CD4-positive, alpha-beta T cell (primary cell): ENCODE data around the gene GSAP. TPM values are rescaled to one million over a fixed set of nuclear protein-coding genes. Genes with fewer than 3 reads are reported as not detected.

Experiments
- ATAC-seq: fragments of 200-7000 bp; cut with Tn5 transposase; one replicate; pipeline ENCODE4 v1.10.0; 2022; ENCODE audit warnings: mild to moderate bottlenecking; ENCODE audit not compliant: poor library complexity
- CTCF ChIA-PET: fragments of 350-600 bp; sonication (Branson Sonifier 250); formaldehyde crosslinking; loops from one replicate; lab custom pipeline; 2021; ENCODE audit warnings: antibody characterized with exemption, inconsistent platforms; lab: Charles Lee
- POLR2A ChIA-PET: fragments of 350-600 bp; sonication (Branson Sonifier 250); formaldehyde crosslinking; loops from one replicate; lab custom pipeline; 2021; ENCODE audit warnings: antibody characterized with exemption, inconsistent platforms; lab: Charles Lee
- DNase-seq, 14 experiments: peaks; one replicate each; pipeline ENCODE4 v3.0.0-alpha.2; 2013 to 2020; ENCODE audit warnings: mixed read lengths in 2 of 14
- H3K27ac ChIP-seq, 2 donors: one replicate each; pipeline versions ENCODE4 v1.5.1 to v1.7.0; 2013; ENCODE audit warnings: low read length in 2 of 2, low read depth in 1 of 2, mild to moderate bottlenecking in 1 of 2
- H3K27me3 ChIP-seq, 2 experiments: 1 replicate in 1 of 2; 2 replicates in 1 of 2; pipeline versions ENCODE4 v1.6.1 to v1.7.0; 2013; ENCODE audit warnings: low read length in 2 of 2, control low read depth in 1 of 2, mild to moderate bottlenecking in 1 of 2, moderate library complexity in 1 of 2; ENCODE audit not compliant: insufficient read depth in 2 of 2, control insufficient read depth in 1 of 2
- H3K36me3 ChIP-seq: one replicate; pipeline ENCODE4 v1.6.1; 2013; ENCODE audit warnings: low read length, control low read depth; ENCODE audit not compliant: insufficient read depth
- H3K4me1 ChIP-seq: one replicate; pipeline ENCODE4 v1.6.1; 2013; ENCODE audit warnings: low read length, control low read depth; ENCODE audit not compliant: insufficient read depth
- H3K4me3 ChIP-seq: one replicate; pipeline ENCODE4 v1.5.1; 2013; ENCODE audit warnings: mild to moderate bottlenecking, low read length, moderate library complexity
- H3K9me3 ChIP-seq, 2 experiments: 1 replicate in 1 of 2; 2 replicates in 1 of 2; pipeline versions ENCODE4 v1.6.1 to v1.7.0; 2013; ENCODE audit warnings: low read length in 2 of 2, mild to moderate bottlenecking in 2 of 2, control low read depth in 1 of 2, moderate library complexity in 1 of 2; ENCODE audit not compliant: control insufficient read depth in 1 of 2, insufficient read depth in 1 of 2
- H3K27ac Mint-ChIP-seq: one replicate; pipeline ENCODE4 v1.8.0; 2020; ENCODE audit warnings: mixed read lengths
- H3K27me3 Mint-ChIP-seq: one replicate; pipeline ENCODE4 v1.8.0; 2021; ENCODE audit warnings: mixed read lengths
- H3K36me3 Mint-ChIP-seq: one replicate; pipeline ENCODE4 v1.8.0; 2021; ENCODE audit warnings: low read depth, mixed read lengths
- H3K4me1 Mint-ChIP-seq: one replicate; pipeline ENCODE4 v1.8.0; 2021; ENCODE audit warnings: low read depth, mixed read lengths
- H3K4me3 Mint-ChIP-seq: one replicate; pipeline ENCODE4 v1.8.0; 2020; ENCODE audit warnings: mild to moderate bottlenecking, mixed read lengths
- H3K9me3 Mint-ChIP-seq: one replicate; pipeline ENCODE4 v1.8.0; 2020; ENCODE audit warnings: mixed read lengths
- CTCF ChIP-seq: fragments of 200-600 bp; IDR thresholded peaks from one replicate; pipeline ENCODE4 v1.8.0; 2022; ENCODE audit warnings: antibody characterized with exemption, mild to moderate bottlenecking
- intact Hi-C, 2 experiments: fragments of 100-400 bp; cut with DNase I in 1 of 2; cut with micrococcal nuclease in 1 of 2; formaldehyde crosslinking; loops; one replicate each; pipeline versions ENCODE4 v1.15.1 to v1.9.0; 2023 to 2025; cut with DNase I, micrococcal nuclease
- total RNA-seq, 174 experiments: library from RNA in 2 of 174; stranded (reverse) in 2 of 174; gene quantifications; one replicate each; pipeline ENCODE4 v1.2.3 and lab custom pipeline; 2021 to 2026

GSAP gene
- total RNA-seq, 2 experiments from 2014 or later = 19.1 to 19.5 TPM

DNA sequence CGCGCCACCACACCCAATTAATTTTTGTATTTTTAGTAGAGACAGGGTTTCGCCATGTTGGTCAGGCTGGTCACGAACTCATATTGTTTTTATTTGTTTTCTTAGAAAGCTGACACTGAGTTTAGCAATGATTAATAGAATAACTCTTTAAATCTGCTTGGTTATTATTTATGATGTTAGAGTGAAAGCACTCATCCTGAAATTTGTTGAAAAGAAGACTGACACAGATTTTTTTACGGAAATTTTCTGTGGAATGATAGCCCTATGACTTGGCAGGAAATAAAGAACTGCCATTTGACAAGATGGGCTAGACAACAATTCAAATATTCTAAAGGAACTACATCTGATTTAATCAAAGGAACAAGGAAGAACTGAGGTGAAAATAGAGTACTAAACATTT, 4.3 kb upstream of the GSAP start:
- Histone ChIP-seq H3K36me3 (no peaks in the 10 kb centered on the region), H3K27me3 (no peaks in the 10 kb centered on the region), H3K4me1 (peaks cover 6% of the 10 kb centered on the region), H3K27ac (no peak overlapping the region), H3K4me3 (no peak overlapping the region), H3K9me3 (no peaks in the 10 kb centered on the region)
- ChIA-PET CTCF (no interaction called here), POLR2A (no interaction called here)
- DNase-seq (no peak), ATAC-seq (no peak)
- Mint-ChIP-seq H3K27ac (no peak overlapping the region), H3K36me3 (no peaks in the 10 kb centered on the region), H3K4me3 (no peak overlapping the region), H3K27me3 (peaks cover 10% of the 10 kb centered on the region), H3K9me3 (no peaks in the 10 kb centered on the region), H3K4me1 (peaks cover 15% of the 10 kb centered on the region)
- no peak for TF ChIP-seq CTCF
- intact Hi-C loops = no loop called here

- Mint-ChIP-seq H3K9me3 (no peaks in the 10 kb centered on the region), H3K4me3 (peak overlapping the region; percentile 49), H3K27ac (no peak overlapping the region), H3K36me3 (no peaks in the 10 kb centered on the region), H3K4me1 (peaks cover 27% of the 10 kb centered on the region), H3K27me3 (peaks cover 10% of the 10 kb centered on the region)
- H3K36me3 ChIP-seq = no peaks in the 10 kb centered on the region
- intact Hi-C loops = loop anchor here (2.0 to 5.0 kb wide), 2 partner anchors 118 kb away; partner anchors contain the start of gene PTPN12 (in 2 of the 2)
- no peak overlapping the region for H3K27ac ChIP-seq
- no peaks in the 10 kb centered on the region for H3K27me3 ChIP-seq
- ATAC-seq (no peak), DNase-seq (no peak)
- no peaks in the 10 kb centered on the region for H3K9me3 ChIP-seq
- H3K4me3 ChIP-seq = no peak overlapping the region
- H3K4me1 ChIP-seq = peaks cover 15% of the 10 kb centered on the region
- CTCF ChIA-PET = no interaction called here
- POLR2A ChIA-PET = interaction anchor here (1.0 kb wide), 1 partner anchor 9 kb away, joined by 5 read pairs; no protein-coding TSS in a partner anchor
- no peak for TF ChIP-seq CTCF
Measured at GRCh38 chr7:77419102-77419501, 3.0 kb upstream of the GSAP start.

- no peak for DNase-seq
- H3K27me3 Mint-ChIP-seq = peaks cover 9% of the 10 kb centered on the region
- CTCF ChIA-PET = no interaction called here
- H3K9me3 ChIP-seq = no peaks in the 10 kb centered on the region
- no peak overlapping the region for H3K27ac ChIP-seq
- H3K27ac Mint-ChIP-seq = no peak overlapping the region
- H3K27me3 ChIP-seq = no peaks in the 10 kb centered on the region
- H3K9me3 Mint-ChIP-seq = no peaks in the 10 kb centered on the region
- peaks cover 15% of the 10 kb centered on the region for H3K4me1 ChIP-seq
- H3K4me3 ChIP-seq = no peak overlapping the region
- H3K4me1 Mint-ChIP-seq = peaks cover 39% of the 10 kb centered on the region
- H3K36me3 ChIP-seq = no peaks in the 10 kb centered on the region
- POLR2A ChIA-PET = interaction anchor here (1.9 kb wide), 1 partner anchor 118 kb away, joined by 6 read pairs; no protein-coding TSS in a partner anchor
- peak overlapping the region; percentile 87 for H3K4me3 Mint-ChIP-seq
- H3K36me3 Mint-ChIP-seq = no peaks in the 10 kb centered on the region
- no peak for TF ChIP-seq CTCF
- intact Hi-C loops = loop anchor here (2.0 to 5.0 kb wide), 3 partner anchors 65 to 120 kb away; partner anchors contain the start of gene PTPN12 (in 2 of the 2)
- no peak for ATAC-seq
Measured at GRCh38 chr7:77417801-77418200, 1.7 kb upstream of the GSAP start.
